C4-2B (cell line): ENCODE measurements around the gene KCTD18.

Experiments
- CTCF ChIP-seq: fragments of 450-650 bp; conservative IDR thresholded peaks from 2 replicates; pipeline ENCODE4 v1.5.1; 2017; ENCODE audit warnings: mild to moderate bottlenecking
- ZFX ChIP-seq: fragments of 450-650 bp; IDR thresholded peaks from 2 replicates; pipeline ENCODE4 v1.6.1; 2017

GRCh38 chr2:200443376-200443775, 66.5 kb downstream of the KCTD18 start:
- TF ChIP-seq CTCF (no peak), ZFX (no peak)
